K562 (cell line): ENCODE data around the gene TBC1D7. TPM values are rescaled to one million over a fixed set of nuclear protein-coding genes. Genes with fewer than 3 reads are reported as not detected.
A peak's percentile ranks its signal among the peaks of the same experiment; 100 is the strongest.

Source experiments
- ATAC-seq: fragments of 200-7000 bp; cut with Tn5 transposase; 3 replicates; pipeline ENCODE4 v1.9.1; 2020; ENCODE audit warnings: moderate library complexity
- BruUV-seq: library from RNA; stranded (reverse); fragments of 400-500 nt; replicated peaks from 2 replicates; lab custom pipeline; 2021; lab: Mats Ljungman, UMichigan
- CTCF ChIA-PET: fragments of 300-600 bp; formaldehyde crosslinking; extraction: SDS; loops from one replicate; lab custom pipeline; 2021; ENCODE audit warnings: low intra/inter-chr PET ratio; lab: Yijun Ruan, JAX
- POLR2A ChIA-PET: fragments of 300-600, 350-650 bp; sonication (Branson Sonifier 250); formaldehyde crosslinking; extraction: SDS; loops from one replicate; lab custom pipeline; 2021; ENCODE audit warnings: antibody characterized with exemption, inconsistent platforms; lab: Yijun Ruan, JAX
- DNase-seq, 4 experiments: peaks; one replicate each; pipeline versions ENCODE4 v3.0.0 to v3.0.0-alpha.2; 2011 to 2018; ENCODE audit warnings: low spot score in 3 of 4, mixed read lengths in 3 of 4; ENCODE audit errors: extremely low read depth in 1 of 4
- FAIRE-seq: peaks from 2 replicates; lab custom pipeline; 2011; peaks lifted over from hg19 to GRCh38; lab: Jason Lieb, UNC
- H2AFZ ChIP-seq: 2 replicates; pipeline ENCODE4 v1.6.0; 2011; ENCODE audit warnings: low read depth, low read length, control low read depth, inconsistent platforms
- H3K27ac ChIP-seq: fragments of 200-600 bp; 3 replicates; pipeline ENCODE4 v1.8.0; 2011; ENCODE audit warnings: low read depth, mild to moderate bottlenecking, control low read depth, inconsistent platforms, low read length, moderate library complexity, mixed read lengths; ENCODE audit errors: extremely low read depth
- H3K27me3 ChIP-seq, 2 experiments: fragments of 300-600 bp in 1 of 2; 2 replicates in 1 of 2; 3 replicates in 1 of 2; pipeline versions ENCODE4 v1.6.0 to v1.8.0; 2011; ENCODE audit warnings: inconsistent platforms in 2 of 2, low read length in 2 of 2, mild to moderate bottlenecking in 1 of 2, mixed read lengths in 1 of 2, moderate library complexity in 1 of 2; ENCODE audit not compliant: control insufficient read depth in 2 of 2, insufficient read depth in 2 of 2
- H3K36me3 ChIP-seq: fragments of 300-600 bp; 3 replicates; pipeline ENCODE4 v1.8.0; 2011; ENCODE audit warnings: mild to moderate bottlenecking, low read length, inconsistent platforms; ENCODE audit not compliant: control insufficient read depth, insufficient read depth
- H3K4me1 ChIP-seq, 2 experiments: fragments of 200-600 bp in 1 of 2; replicated peaks in 1 of 2; 2 replicates in 1 of 2; 3 replicates in 1 of 2; pipeline versions ENCODE4 v1.5.1 to v1.8.0; 2011; ENCODE audit warnings: inconsistent platforms in 2 of 2, low read length in 2 of 2, mild to moderate bottlenecking in 1 of 2, mixed read lengths in 1 of 2, moderate library complexity in 1 of 2; ENCODE audit not compliant: control insufficient read depth in 2 of 2, insufficient read depth in 2 of 2
- H3K4me2 ChIP-seq: 2 replicates; pipeline ENCODE4 v1.6.1; 2011; ENCODE audit warnings: low read length, control low read depth, inconsistent platforms, mixed read lengths; ENCODE audit not compliant: insufficient read depth
- H3K4me3 ChIP-seq: fragments of 200-600 bp; sonication (generic), shearing (Covaris generic); 2 replicates; pipeline ENCODE4 v1.5.1; 2016; ENCODE audit warnings: control low read depth, inconsistent platforms
- H3K79me2 ChIP-seq: fragments of 200-600 bp; 3 replicates; pipeline ENCODE4 v1.8.0; 2011; ENCODE audit warnings: low read length, inconsistent platforms; ENCODE audit not compliant: control insufficient read depth, insufficient read depth
- H3K9ac ChIP-seq, 2 experiments: 2 replicates each; pipeline versions ENCODE4 v1.6.0 to v1.6.1; 2011; ENCODE audit warnings: low read depth in 2 of 2, low read length in 2 of 2, control low read depth in 1 of 2, inconsistent platforms in 1 of 2, mild to moderate bottlenecking in 1 of 2, mixed read lengths in 1 of 2; ENCODE audit not compliant: insufficient read depth in 1 of 2
- H3K9me1 ChIP-seq: one replicate; pipeline ENCODE4 v1.6.0; 2011; ENCODE audit warnings: inconsistent platforms, mild to moderate bottlenecking, low read length, moderate library complexity; ENCODE audit not compliant: control insufficient read depth, insufficient read depth
- H3K9me3 ChIP-seq: replicated peaks from 2 replicates; pipeline ENCODE4 v1.5.1; 2011; ENCODE audit warnings: low read depth, low read length, inconsistent platforms; ENCODE audit not compliant: control insufficient read depth, insufficient read depth
- H4K20me1 ChIP-seq: replicated peaks from 2 replicates; pipeline ENCODE4 v1.6.1; 2011; ENCODE audit warnings: low read length, inconsistent platforms, mixed read lengths; ENCODE audit not compliant: control insufficient read depth, insufficient read depth
- ARID4B ChIP-seq: sonication (generic); formaldehyde crosslinking; IDR thresholded peaks from 2 replicates; pipeline ENCODE4 v1.8.0; 2022; ENCODE audit warnings: mild to moderate bottlenecking, missing genetic modification reagents
- CEBPB ChIP-seq: fragments of 450-650 bp; IDR thresholded peaks from 2 replicates; pipeline ENCODE4 v1.6.1; 2016; ENCODE audit warnings: missing genetic modification characterization, missing compliant biosample characterization
- EGR1 ChIP-seq: fragments of 450-650 bp; conservative IDR thresholded peaks from 2 replicates; pipeline ENCODE4 v1.6.1; 2017; ENCODE audit warnings: mild to moderate bottlenecking
- TBL1XR1 ChIP-seq, 2 experiments: IDR thresholded peaks; 2 replicates each; pipeline ENCODE4 v1.6.1; 2012; ENCODE audit warnings: improper control_type of control experiment in 2 of 2, low read length in 2 of 2, mild to moderate bottlenecking in 1 of 2
- ZNF224 ChIP-seq: sonication (generic); formaldehyde crosslinking; IDR thresholded peaks from 2 replicates; pipeline ENCODE4 v1.8.0; 2022; ENCODE audit warnings: mild to moderate bottlenecking, missing genetic modification reagents
- WGBS: fragments of 100-300 bp; shearing (Covaris generic); methylation state at CpG from one replicate; pipeline ENCODE4 v1.1.6; 2016; ENCODE audit warnings: low coverage, mixed read lengths; ENCODE audit not compliant: insufficient coverage; ENCODE audit errors: missing lambda C conversion rate; 5-methylcytosine and 5-hydroxymethylcytosine counted together
- in situ Hi-C: fragments of 300-500 bp; cut with MboI; formaldehyde crosslinking; loops from 4 replicates; pipeline ENCODE4 v1.15.0; 2018; ENCODE audit warnings: inconsistent platforms, mixed read lengths
- intact Hi-C: fragments of 100-400 bp; cut with micrococcal nuclease; formaldehyde crosslinking; loops from 2 replicates; pipeline ENCODE4 v1.14.2; 2022
- polyA plus RNA-seq, 8 experiments: library from polyadenylated mRNA; depleted of rRNA in 4 of 8; stranded (reverse) in 5 of 8; unstranded in 3 of 8; fragments of >200 nt; fragmentation: Nextera tagmentation in 2 of 8; fragmentation: Illumina TruSeq in 1 of 8; extraction: Ambion mirVana in 2 of 8; extraction: Trizol in 1 of 8; gene quantifications; 2 replicates each; pipeline versions ENCODE4 v1.2.1 to v1.2.3, GENCODE V29; 2011 to 2014; ENCODE audit warnings: inconsistent platforms in 1 of 8, missing spikeins in 1 of 8
- total RNA-seq, 7 experiments: library from RNA; depleted of rRNA in 6 of 7; stranded (reverse); fragments of >200 nt in 6 of 7; fragmentation: Illumina TruSeq in 2 of 7; extraction: Trizol in 2 of 7; gene quantifications; 2 replicates each; pipeline versions ENCODE4 v1.2.1 to v1.2.3, GENCODE V29; 2011 to 2021; ENCODE audit warnings: low replicate concordance in 1 of 7

Gene TBC1D7
- total and polyA plus RNA-seq, 9 of the 15 experiments (the other 6 are each of a cell fraction or from before 2014, with no cell fraction given): 49.4 to 107 (median 61.1) TPM

- no peak overlapping the region for H3K4me2 ChIP-seq
- peaks cover 7 to 20% of the 10 kb centered on the region in 2 experiments; a peak in 4 of 5 replicates for H3K4me1 ChIP-seq
- 74% methylated on average over 6 of the region's 6 CpGs for WGBS
Observed at GRCh38 chr6:13299918-13300317, 28.4 kb downstream of the TBC1D7 start.

More at GRCh38 chr6:13299918-13300317, 28.4 kb downstream of the TBC1D7 start:
- Histone ChIP-seq H3K27me3 (no peaks in the 10 kb centered on the region), H3K9me3 (no peaks in the 10 kb centered on the region), H3K79me2 (no peaks in the 10 kb centered on the region), H3K27ac (no peak overlapping the region), H3K36me3 (peaks cover 45% of the 10 kb centered on the region), H2AFZ (no peak overlapping the region), H4K20me1 (no peaks in the 10 kb centered on the region), H3K4me3 (no peak overlapping the region), H3K9ac (peak overlapping the region in 1 of 2 experiments; percentile 4; a peak in 1 of 4 replicates), H3K9me1 (no peaks in the 10 kb centered on the region)
- ChIA-PET POLR2A (interaction anchor here (1.3 kb wide), 1 partner anchor 25 kb away, joined by 4 read pairs; no protein-coding TSS in a partner anchor), CTCF (no interaction called here)
- ATAC-seq: no peak
- intact Hi-C loops: no loop called here
- no peak for FAIRE-seq
- DNase-seq: no peak
- in situ Hi-C loops: no loop called here
- BruUV-seq: no TSS peak
- TF ChIP-seq TBL1XR1 (IDR thresholded peaks at IDR 0.05; ENCODE audit: low read length in 2 of 2) (no peak), ZNF224 (no peak), CEBPB (tag) (0 out of 2 replicates have a peak, but pooled peaks have one; percentile 23), ARID4B (CRISPR knock-in tag) (no peak), EGR1 (no peak)
